HepG2 (cell line): ENCODE data around the gene DMGDH. TPM values are rescaled to one million over a fixed set of nuclear protein-coding genes. Genes with fewer than 3 reads are reported as not detected.

Source experiments
- ARNT ChIP-seq: fragments of 450-650 bp; IDR thresholded peaks from 2 replicates; pipeline ENCODE4 v1.6.1; 2017
- BHLHE40 ChIP-seq: IDR thresholded peaks from 2 replicates; pipeline ENCODE4 v1.6.1; 2011; ENCODE audit warnings: low read length, improper control_type of control experiment
- POLR2A ChIP-seq, 2 experiments: IDR thresholded peaks; 2 replicates each; pipeline ENCODE4 v1.6.1; 2011; ENCODE audit warnings: low read depth in 2 of 2, low read length in 2 of 2, mild to moderate bottlenecking in 1 of 2, moderate library complexity in 1 of 2; ENCODE audit not compliant: insufficient read depth in 1 of 2
- TCF7 ChIP-seq: sonication (generic); IDR thresholded peaks from 2 replicates; pipeline ENCODE4 v1.6.1; 2016; ENCODE audit warnings: antibody characterized with exemption, low read depth
- ZNF607 ChIP-seq: sonication (generic); formaldehyde crosslinking; IDR thresholded peaks from 2 replicates; pipeline ENCODE4 v1.5.1; 2020; ENCODE audit warnings: missing genetic modification reagents, mild to moderate bottlenecking, borderline replicate concordance
- ZNF782 ChIP-seq: sonication (generic); formaldehyde crosslinking; IDR thresholded peaks from 2 replicates; pipeline ENCODE4 v1.4.0; 2020; ENCODE audit warnings: missing genetic modification reagents, mild to moderate bottlenecking, borderline replicate concordance
- polyA plus RNA-seq, 8 experiments: library from polyadenylated mRNA; depleted of rRNA in 3 of 8; stranded (reverse) in 7 of 8; unstranded in 1 of 8; fragments of >200 nt; fragmentation: Illumina TruSeq in 4 of 8; extraction: Trizol in 4 of 8; gene quantifications; 2 replicates each; pipeline versions ENCODE4 v1.2.1 to v1.2.3, GENCODE V29; 2011 to 2016; ENCODE audit warnings: low read depth in 4 of 8, missing spikeins in 1 of 8, mixed read lengths in 1 of 8; ENCODE audit not compliant: insufficient read depth in 1 of 8
- total RNA-seq, 5 experiments: library from RNA; depleted of rRNA; stranded (reverse); fragments of >200 nt; fragmentation: Illumina TruSeq; extraction: Trizol; gene quantifications; 2 replicates each; pipeline ENCODE4 v1.2.3, GENCODE V29; 2016; ENCODE audit warnings: low read depth in 1 of 5
- TF ChIP-seq, protein P1 (sequence below): sonication (generic); formaldehyde crosslinking; IDR thresholded peaks from 2 replicates; pipeline ENCODE4 v1.4.0; 2020; ENCODE audit warnings: mild to moderate bottlenecking, missing genetic modification reagents
- TF ChIP-seq, protein P2 (sequence below): IDR thresholded peaks from 2 replicates; pipeline ENCODE4 v1.4.0; 2020; ENCODE audit warnings: mild to moderate bottlenecking, missing genetic modification reagents
- TF ChIP-seq, protein P3 (sequence below): IDR thresholded peaks from 2 replicates; pipeline ENCODE4 v1.6.1; 2018; ENCODE audit warnings: missing genetic modification reagents
- TF ChIP-seq, protein P4 (sequence below): sonication (generic); formaldehyde crosslinking; IDR thresholded peaks from 2 replicates; pipeline ENCODE4 v1.4.0; 2020; ENCODE audit warnings: missing genetic modification reagents, mild to moderate bottlenecking, borderline replicate concordance
- TF ChIP-seq, protein P5 (sequence below): sonication (generic); formaldehyde crosslinking; IDR thresholded peaks from 2 replicates; pipeline ENCODE4 v1.4.0; 2020; ENCODE audit warnings: missing genetic modification reagents
- TF ChIP-seq, protein P6 (sequence below): sonication (generic); formaldehyde crosslinking; IDR thresholded peaks from 2 replicates; pipeline ENCODE4 v1.4.0; 2020; ENCODE audit warnings: mild to moderate bottlenecking, missing genetic modification reagents
- TF ChIP-seq, protein P7 (sequence below): sonication (generic); formaldehyde crosslinking; IDR thresholded peaks from 2 replicates; pipeline ENCODE4 v1.8.1; 2023; ENCODE audit warnings: missing genetic modification reagents, mild to moderate bottlenecking, borderline replicate concordance

DMGDH gene
- total and polyA plus RNA-seq, 2 of the 13 experiments (the other 11 are each of a cell fraction or from before 2014, with no cell fraction given), result 3.6 to 7.9 TPM

DNA sequence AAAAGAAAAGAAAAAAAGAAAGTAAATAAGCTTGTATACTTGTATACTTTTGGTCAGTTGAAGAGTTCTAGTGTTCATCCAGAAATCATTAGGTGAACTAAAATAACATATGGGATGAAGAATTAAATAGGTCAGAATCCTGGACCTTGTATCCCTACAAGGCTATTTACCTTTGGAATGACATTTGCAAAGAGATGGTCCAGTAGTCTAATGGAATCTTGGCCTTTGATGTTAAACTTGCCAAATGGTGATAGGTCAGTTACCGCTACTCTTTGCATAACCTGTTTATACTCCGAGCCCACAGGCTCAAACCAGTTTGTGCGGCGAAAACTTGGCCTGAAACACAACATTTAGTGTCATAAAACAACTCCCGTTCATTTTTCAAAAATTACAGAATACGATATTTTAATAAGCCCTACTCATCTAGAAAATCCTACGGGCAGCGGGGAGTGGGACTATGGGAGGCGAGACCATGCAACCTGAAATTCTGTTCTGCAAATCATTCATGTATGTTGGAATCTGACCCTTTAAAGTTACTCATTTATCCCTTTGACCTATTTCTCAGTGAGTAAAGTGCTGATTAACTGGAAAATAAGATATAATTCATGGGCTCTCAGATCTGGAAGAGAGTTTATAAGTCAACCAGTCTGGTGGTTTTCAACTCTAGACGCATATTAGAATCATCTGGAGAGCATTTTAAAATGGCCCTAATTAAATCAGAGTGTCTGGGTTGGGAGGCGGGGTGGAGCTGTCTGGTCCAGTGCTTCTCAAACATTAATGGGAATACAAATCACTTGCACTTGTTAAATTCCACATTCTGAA, 38.6 kb downstream of the DMGDH start (continued):
- TF ChIP-seq, protein P1, sequence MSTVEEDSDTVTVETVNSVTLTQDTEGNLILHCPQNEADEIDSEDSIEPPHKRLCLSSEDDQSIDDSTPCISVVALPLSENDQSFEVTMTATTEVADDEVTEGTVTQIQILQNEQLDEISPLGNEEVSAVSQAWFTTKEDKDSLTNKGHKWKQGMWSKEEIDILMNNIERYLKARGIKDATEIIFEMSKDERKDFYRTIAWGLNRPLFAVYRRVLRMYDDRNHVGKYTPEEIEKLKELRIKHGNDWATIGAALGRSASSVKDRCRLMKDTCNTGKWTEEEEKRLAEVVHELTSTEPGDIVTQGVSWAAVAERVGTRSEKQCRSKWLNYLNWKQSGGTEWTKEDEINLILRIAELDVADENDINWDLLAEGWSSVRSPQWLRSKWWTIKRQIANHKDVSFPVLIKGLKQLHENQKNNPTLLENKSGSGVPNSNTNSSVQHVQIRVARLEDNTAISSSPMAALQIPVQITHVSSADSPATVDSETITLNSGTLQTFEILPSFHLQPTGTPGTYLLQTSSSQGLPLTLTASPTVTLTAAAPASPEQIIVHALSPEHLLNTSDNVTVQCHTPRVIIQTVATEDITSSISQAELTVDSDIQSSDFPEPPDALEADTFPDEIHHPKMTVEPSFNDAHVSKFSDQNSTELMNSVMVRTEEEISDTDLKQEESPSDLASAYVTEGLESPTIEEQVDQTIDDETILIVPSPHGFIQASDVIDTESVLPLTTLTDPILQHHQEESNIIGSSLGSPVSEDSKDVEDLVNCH (CRISPR knock-in tag), result no peak
- TF ChIP-seq TCF7 (peak; percentile 93), ZNF607 (CRISPR knock-in tag) (no peak), ZNF782 (CRISPR knock-in tag) (no peak), POLR2A (IDR thresholded peaks at IDR 0.05; ENCODE audit: insufficient read depth in 1 of 2, low read depth in 2 of 2, low read length in 2 of 2) (no peak), BHLHE40 (no peak), ARNT (no peak)
- TF ChIP-seq, protein P2, sequence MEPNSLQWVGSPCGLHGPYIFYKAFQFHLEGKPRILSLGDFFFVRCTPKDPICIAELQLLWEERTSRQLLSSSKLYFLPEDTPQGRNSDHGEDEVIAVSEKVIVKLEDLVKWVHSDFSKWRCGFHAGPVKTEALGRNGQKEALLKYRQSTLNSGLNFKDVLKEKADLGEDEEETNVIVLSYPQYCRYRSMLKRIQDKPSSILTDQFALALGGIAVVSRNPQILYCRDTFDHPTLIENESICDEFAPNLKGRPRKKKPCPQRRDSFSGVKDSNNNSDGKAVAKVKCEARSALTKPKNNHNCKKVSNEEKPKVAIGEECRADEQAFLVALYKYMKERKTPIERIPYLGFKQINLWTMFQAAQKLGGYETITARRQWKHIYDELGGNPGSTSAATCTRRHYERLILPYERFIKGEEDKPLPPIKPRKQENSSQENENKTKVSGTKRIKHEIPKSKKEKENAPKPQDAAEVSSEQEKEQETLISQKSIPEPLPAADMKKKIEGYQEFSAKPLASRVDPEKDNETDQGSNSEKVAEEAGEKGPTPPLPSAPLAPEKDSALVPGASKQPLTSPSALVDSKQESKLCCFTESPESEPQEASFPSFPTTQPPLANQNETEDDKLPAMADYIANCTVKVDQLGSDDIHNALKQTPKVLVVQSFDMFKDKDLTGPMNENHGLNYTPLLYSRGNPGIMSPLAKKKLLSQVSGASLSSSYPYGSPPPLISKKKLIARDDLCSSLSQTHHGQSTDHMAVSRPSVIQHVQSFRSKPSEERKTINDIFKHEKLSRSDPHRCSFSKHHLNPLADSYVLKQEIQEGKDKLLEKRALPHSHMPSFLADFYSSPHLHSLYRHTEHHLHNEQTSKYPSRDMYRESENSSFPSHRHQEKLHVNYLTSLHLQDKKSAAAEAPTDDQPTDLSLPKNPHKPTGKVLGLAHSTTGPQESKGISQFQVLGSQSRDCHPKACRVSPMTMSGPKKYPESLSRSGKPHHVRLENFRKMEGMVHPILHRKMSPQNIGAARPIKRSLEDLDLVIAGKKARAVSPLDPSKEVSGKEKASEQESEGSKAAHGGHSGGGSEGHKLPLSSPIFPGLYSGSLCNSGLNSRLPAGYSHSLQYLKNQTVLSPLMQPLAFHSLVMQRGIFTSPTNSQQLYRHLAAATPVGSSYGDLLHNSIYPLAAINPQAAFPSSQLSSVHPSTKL (CRISPR knock-in tag), result peak; percentile 88
- TF ChIP-seq, protein P3, sequence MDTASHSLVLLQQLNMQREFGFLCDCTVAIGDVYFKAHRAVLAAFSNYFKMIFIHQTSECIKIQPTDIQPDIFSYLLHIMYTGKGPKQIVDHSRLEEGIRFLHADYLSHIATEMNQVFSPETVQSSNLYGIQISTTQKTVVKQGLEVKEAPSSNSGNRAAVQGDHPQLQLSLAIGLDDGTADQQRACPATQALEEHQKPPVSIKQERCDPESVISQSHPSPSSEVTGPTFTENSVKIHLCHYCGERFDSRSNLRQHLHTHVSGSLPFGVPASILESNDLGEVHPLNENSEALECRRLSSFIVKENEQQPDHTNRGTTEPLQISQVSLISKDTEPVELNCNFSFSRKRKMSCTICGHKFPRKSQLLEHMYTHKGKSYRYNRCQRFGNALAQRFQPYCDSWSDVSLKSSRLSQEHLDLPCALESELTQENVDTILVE (CRISPR knock-in tag), result no peak
- TF ChIP-seq, protein P4, sequence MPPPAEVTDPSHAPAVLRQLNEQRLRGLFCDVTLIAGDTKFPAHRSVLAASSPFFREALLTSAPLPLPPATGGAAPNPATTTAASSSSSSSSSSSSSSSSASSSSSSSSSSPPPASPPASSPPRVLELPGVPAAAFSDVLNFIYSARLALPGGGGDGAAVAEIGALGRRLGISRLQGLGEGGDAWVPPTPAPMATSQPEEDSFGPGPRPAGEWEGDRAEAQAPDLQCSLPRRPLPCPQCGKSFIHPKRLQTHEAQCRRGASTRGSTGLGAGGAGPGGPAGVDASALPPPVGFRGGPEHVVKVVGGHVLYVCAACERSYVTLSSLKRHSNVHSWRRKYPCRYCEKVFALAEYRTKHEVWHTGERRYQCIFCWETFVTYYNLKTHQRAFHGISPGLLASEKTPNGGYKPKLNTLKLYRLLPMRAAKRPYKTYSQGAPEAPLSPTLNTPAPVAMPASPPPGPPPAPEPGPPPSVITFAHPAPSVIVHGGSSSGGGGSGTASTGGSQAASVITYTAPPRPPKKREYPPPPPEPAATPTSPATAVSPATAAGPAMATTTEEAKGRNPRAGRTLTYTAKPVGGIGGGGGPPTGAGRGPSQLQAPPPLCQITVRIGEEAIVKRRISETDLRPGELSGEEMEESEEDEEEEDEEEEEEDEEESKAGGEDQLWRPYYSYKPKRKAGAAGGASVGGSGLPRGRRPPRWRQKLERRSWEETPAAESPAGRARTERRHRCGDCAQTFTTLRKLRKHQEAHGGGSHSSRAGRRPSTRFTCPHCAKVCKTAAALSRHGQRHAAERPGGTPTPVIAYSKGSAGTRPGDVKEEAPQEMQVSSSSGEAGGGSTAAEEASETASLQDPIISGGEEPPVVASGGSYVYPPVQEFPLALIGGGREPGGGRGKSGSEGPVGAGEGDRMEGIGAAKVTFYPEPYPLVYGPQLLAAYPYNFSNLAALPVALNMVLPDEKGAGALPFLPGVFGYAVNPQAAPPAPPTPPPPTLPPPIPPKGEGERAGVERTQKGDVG (CRISPR knock-in tag), result no peak
- TF ChIP-seq, protein P5, sequence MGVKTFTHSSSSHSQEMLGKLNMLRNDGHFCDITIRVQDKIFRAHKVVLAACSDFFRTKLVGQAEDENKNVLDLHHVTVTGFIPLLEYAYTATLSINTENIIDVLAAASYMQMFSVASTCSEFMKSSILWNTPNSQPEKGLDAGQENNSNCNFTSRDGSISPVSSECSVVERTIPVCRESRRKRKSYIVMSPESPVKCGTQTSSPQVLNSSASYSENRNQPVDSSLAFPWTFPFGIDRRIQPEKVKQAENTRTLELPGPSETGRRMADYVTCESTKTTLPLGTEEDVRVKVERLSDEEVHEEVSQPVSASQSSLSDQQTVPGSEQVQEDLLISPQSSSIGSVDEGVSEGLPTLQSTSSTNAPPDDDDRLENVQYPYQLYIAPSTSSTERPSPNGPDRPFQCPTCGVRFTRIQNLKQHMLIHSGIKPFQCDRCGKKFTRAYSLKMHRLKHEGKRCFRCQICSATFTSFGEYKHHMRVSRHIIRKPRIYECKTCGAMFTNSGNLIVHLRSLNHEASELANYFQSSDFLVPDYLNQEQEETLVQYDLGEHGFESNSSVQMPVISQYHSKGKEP (CRISPR knock-in tag), result no peak
- TF ChIP-seq, protein P6, sequence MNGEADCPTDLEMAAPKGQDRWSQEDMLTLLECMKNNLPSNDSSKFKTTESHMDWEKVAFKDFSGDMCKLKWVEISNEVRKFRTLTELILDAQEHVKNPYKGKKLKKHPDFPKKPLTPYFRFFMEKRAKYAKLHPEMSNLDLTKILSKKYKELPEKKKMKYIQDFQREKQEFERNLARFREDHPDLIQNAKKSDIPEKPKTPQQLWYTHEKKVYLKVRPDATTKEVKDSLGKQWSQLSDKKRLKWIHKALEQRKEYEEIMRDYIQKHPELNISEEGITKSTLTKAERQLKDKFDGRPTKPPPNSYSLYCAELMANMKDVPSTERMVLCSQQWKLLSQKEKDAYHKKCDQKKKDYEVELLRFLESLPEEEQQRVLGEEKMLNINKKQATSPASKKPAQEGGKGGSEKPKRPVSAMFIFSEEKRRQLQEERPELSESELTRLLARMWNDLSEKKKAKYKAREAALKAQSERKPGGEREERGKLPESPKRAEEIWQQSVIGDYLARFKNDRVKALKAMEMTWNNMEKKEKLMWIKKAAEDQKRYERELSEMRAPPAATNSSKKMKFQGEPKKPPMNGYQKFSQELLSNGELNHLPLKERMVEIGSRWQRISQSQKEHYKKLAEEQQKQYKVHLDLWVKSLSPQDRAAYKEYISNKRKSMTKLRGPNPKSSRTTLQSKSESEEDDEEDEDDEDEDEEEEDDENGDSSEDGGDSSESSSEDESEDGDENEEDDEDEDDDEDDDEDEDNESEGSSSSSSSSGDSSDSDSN, result no peak
- TF ChIP-seq, protein P7, sequence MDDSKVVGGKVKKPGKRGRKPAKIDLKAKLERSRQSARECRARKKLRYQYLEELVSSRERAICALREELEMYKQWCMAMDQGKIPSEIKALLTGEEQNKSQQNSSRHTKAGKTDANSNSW (CRISPR knock-in tag), result no peak
